Myocyte (in vitro differentiated cells): Measurements from ENCODE around the gene UNC5CL. TPM values are rescaled to one million over a fixed set of nuclear protein-coding genes. Genes with fewer than 3 reads are reported as not detected.

Experiments used
- total RNA-seq: library from RNA; depleted of rRNA; stranded (reverse); fragments of >200 nt; gene quantifications from 2 replicates; pipeline ENCODE4 v1.2.3, GENCODE V29; 2014

UNC5CL gene
- total RNA-seq, 1 donor from 2014 or later, result 2.3 TPM

Other genes starting within 250 kb of the UNC5CL start
- not detected in 2 replicates for gene TSPO2, start 3.2 kb upstream of the UNC5CL start, total RNA-seq
- gene APOBEC2, start 14.0 kb upstream of the UNC5CL start, total RNA-seq, result 110 and 231 TPM in 2 replicates
- 10.2 and 18.8 TPM in 2 replicates for gene OARD1, start 33.1 kb upstream of the UNC5CL start, total RNA-seq
- gene NFYA, start 33.8 kb upstream of the UNC5CL start, total RNA-seq, result 17.2 and 20.9 TPM in 2 replicates
- gene TREML1, start 115.1 kb upstream of the UNC5CL start, total RNA-seq, result not detected in 2 replicates
- gene TREM2, start 123.9 kb upstream of the UNC5CL start, total RNA-seq, result 0.16 TPM in 1 of 2 replicates, not detected in the other
- gene TREML2, start 161.9 kb upstream of the UNC5CL start, total RNA-seq, result not detected in 2 replicates
- not detected in 2 replicates for gene TREML4, start 189.1 kb upstream of the UNC5CL start, total RNA-seq
- gene TREM1, start 247.5 kb upstream of the UNC5CL start, total RNA-seq, result not detected in 2 replicates